Upper lobe of left lung (tissue), 6 donors: Measurements from ENCODE around the gene NUTM2F. TPM values are rescaled to one million over a fixed set of nuclear protein-coding genes. Genes with fewer than 3 reads are reported as not detected.
"Not testable (repeated sequence)": the region's sequence is repeated elsewhere in the genome, so short reads cannot be mapped to it uniquely, and the experiment has no call there.

Experiments
- ATAC-seq, 2 donors: fragments of 200-7000 bp; cut with Tn5 transposase; one replicate each; pipeline ENCODE4 v1.9.1; 2022; ENCODE audit warnings: mild to moderate bottlenecking in 2 of 2, moderate library complexity in 2 of 2; ENCODE audit not compliant: low FRiP score in 2 of 2
- DNase-seq, 2 donors: peaks; one replicate each; pipeline ENCODE4 v3.0.0-alpha.2; 2019 to 2020
- H3K27ac ChIP-seq, 4 donors: fragments of 200-600 bp; sonication (generic); one replicate each; pipeline ENCODE4 v1.5.1; 2016 to 2019
- H3K27me3 ChIP-seq, 4 donors: fragments of 200-600 bp; sonication (generic); one replicate each; pipeline ENCODE4 v1.5.1; 2017 to 2019
- H3K36me3 ChIP-seq, 4 donors: fragments of 200-600 bp; sonication (generic); one replicate each; pipeline ENCODE4 v1.5.1; 2016 to 2019
- H3K4me1 ChIP-seq, 4 donors: fragments of 200-600 bp; sonication (generic); one replicate each; pipeline ENCODE4 v1.5.1; 2018 to 2019
- H3K4me3 ChIP-seq, 4 donors: fragments of 200-600 bp; sonication (generic); one replicate each; pipeline ENCODE4 v1.5.1; 2017 to 2019; ENCODE audit warnings: mild to moderate bottlenecking in 2 of 4, moderate library complexity in 1 of 4
- H3K9me3 ChIP-seq, 4 donors: fragments of 200-600 bp; sonication (generic); one replicate each; pipeline ENCODE4 v1.5.1; 2018 to 2019
- WGBS, 2 donors: methylation state at CpG; one replicate each; pipeline ENCODE4 v1.1.5; 2017 to 2018; 5-methylcytosine and 5-hydroxymethylcytosine counted together
- total RNA-seq, 6 donors: library from RNA; depleted of rRNA in 4 of 6; stranded (reverse); fragments of >200 nt in 4 of 6; gene quantifications; one replicate each; pipeline versions ENCODE4 v1.1.0 to v1.2.1, GENCODE V29; 2016 to 2021
- donor health status: DM: no; HTN: no; CAD: no; lungs with moderate emphysema.
- donor health status: DM: no; HTN: yes; CAD: no; lungs with severe emphysema.

NUTM2F gene
- total RNA-seq, 6 donors from 2014 or later, result not detected

DNA sequence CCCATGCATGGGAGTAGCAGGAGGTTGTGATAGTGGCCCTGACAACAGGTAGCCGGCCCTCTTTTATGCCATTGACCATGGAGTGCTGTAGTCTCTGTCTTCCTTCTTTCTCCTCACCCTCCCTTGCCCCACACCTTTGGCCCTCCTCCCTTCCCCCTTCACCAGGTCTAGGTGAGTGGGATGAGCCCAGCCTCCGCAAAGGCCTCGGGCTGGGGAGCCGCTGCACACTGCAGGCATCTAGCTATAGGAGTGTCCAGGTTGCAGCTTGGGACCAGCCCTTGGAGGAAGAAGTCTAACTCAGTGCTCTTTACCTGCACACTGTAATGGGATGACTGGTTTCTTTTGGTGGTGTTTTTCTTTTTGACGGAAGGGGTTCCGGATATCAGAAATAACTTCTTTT, 12.3 kb upstream of the NUTM2F start:
- not testable (repeated sequence) for H3K4me1 ChIP-seq, H3K27me3 ChIP-seq, H3K27ac ChIP-seq, DNase-seq, H3K4me3 ChIP-seq, H3K9me3 ChIP-seq, H3K36me3 ChIP-seq
- peak in 1 of 2 donors; percentile 55 for ATAC-seq
- 78% methylated on average over 4 of the region's 6 CpGs; no CpG with 5 or more reads in 1 of the 2 donors for WGBS, 2 donors

DNA sequence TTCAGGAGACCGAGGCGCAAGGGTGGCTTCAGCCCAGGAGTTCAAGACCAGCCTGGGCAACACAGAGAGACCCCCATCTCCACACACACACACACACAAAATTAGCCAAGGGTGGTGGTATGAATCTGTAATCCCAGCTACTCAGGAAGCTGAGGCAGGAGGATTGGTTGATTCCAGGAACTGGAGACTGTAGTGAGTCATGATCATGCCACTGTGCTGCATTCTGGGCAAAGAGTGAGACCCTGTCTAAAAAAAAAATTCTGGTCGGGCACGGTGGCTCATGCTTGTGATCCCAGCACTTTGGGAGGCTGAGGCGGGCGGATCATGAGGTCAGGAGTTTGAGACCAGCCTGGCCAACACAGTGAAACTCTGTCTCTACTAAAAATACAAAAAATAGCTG, 11.2 kb upstream of the NUTM2F start:
- not testable (repeated sequence) for H3K27me3 ChIP-seq, ATAC-seq, DNase-seq, H3K4me1 ChIP-seq, H3K36me3 ChIP-seq, H3K27ac ChIP-seq, H3K4me3 ChIP-seq, H3K9me3 ChIP-seq
- WGBS, 2 donors, result 88 to 96% methylated on average over 6 of the region's 6 CpGs

- not testable (repeated sequence) for H3K27me3 ChIP-seq, H3K4me3 ChIP-seq, H3K27ac ChIP-seq, H3K4me1 ChIP-seq, DNase-seq, ATAC-seq, H3K36me3 ChIP-seq, H3K9me3 ChIP-seq
- 75 to 83% methylated on average over 7 of the region's 7 CpGs for WGBS, 2 donors
Observed at GRCh38 chr9:94338723-94339122, 10.3 kb upstream of the NUTM2F start.

GRCh38 chr9:94336445-94336844, 8.0 kb upstream of the NUTM2F start:
- not testable (repeated sequence) for H3K36me3 ChIP-seq, DNase-seq, H3K4me1 ChIP-seq, H3K27ac ChIP-seq, ATAC-seq, H3K4me3 ChIP-seq, H3K9me3 ChIP-seq, H3K27me3 ChIP-seq
- 90% methylated on average over 4 of the region's 4 CpGs for WGBS, 2 donors

GRCh38 chr9:94325583-94325982, 2.9 kb downstream of the NUTM2F start:
- H3K36me3 ChIP-seq, H3K27ac ChIP-seq, H3K4me1 ChIP-seq, H3K9me3 ChIP-seq, H3K4me3 ChIP-seq, H3K27me3 ChIP-seq, ATAC-seq: not testable (repeated sequence)
- DNase-seq, result peak in 1 of 2 donors; percentile 82
- 83% methylated on average over 15 of the region's 16 CpGs; no CpG with 5 or more reads in 1 of the 2 donors for WGBS, 2 donors

- WGBS, 2 donors, result 87 to 100% methylated on average over 1 to 13 of the region's 18 CpGs
- not testable (repeated sequence) for ATAC-seq, H3K27ac ChIP-seq, H3K4me1 ChIP-seq, H3K9me3 ChIP-seq, H3K36me3 ChIP-seq, H3K4me3 ChIP-seq, DNase-seq, H3K27me3 ChIP-seq
Observed at GRCh38 chr9:94323153-94323798, 5.2 kb downstream of the NUTM2F start.

DNA sequence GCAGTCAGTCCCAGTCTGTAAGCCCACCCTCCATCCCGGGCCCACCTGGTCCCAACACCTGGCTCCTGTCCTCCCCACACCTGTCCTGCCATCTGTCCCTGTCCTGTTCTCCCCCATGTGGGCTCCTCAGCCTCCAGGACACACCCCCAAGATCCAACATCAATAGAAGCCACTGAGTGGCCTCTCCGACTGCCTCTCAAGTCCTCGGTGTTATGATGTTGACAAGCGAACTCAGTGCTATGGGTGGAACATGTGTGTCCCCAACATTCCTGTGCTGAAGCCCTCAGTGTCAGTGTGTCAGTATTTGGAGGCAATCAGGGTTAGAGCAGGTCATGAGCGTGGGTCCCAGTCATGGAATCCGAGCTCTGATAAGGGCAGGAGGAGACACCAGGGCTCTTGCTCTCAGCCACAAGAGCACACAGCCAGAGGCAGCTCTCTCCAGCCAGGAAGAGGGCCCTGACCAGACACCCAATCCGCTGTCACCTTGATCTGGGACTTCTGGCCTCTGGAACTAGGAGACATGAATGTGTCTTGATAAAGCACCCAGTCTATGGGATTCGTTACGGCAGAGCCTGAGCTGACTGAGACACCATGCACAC, 6.0 kb downstream of the NUTM2F start:
- H3K9me3 ChIP-seq, H3K4me3 ChIP-seq, H3K36me3 ChIP-seq, H3K27ac ChIP-seq, ATAC-seq, DNase-seq, H3K4me1 ChIP-seq, H3K27me3 ChIP-seq: not testable (repeated sequence)
- WGBS, 2 donors, result 88% methylated on average over 3 of the region's 9 CpGs; no CpG with 5 or more reads in 1 of the 2 donors

DNA sequence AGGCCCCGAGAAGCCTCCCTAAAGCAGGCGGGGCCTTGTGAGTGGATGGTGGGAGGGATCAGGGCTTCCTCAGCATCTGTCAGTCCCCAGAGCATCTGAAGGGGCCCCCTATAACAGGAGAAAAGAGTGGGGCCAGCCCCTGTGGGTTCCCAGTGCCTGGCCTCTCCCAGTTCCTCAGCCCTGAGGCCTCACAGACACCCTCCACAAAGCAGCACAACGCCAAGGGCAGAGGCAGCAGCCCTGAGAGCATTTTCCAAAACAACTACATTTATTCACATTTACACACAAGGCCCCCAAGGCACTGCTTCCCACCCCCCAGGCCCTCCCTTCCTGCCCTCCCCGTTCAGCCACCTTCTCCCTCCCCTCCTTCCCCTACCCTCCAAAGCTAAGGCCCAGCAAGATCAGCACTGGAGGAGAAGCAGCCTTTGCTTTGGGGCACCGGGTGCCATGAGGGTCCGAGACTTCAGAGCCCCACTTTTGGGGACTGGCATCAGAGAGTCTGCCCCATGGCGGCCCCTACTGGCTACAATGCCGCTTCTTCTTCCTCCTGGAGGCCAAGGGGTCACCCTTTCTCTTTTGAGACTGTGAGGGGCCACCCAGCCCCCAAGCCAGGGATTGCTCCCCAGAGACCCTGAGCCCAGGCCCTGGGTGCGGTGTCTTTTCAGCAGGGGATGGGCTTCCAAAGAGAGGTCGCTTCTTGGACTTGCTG, 10.3 kb downstream of the NUTM2F start:
- no CpG with 5 or more reads among the region's 10 CpGs for WGBS, 2 donors
- not testable (repeated sequence) for H3K4me1 ChIP-seq, H3K36me3 ChIP-seq, DNase-seq, ATAC-seq, H3K9me3 ChIP-seq, H3K27ac ChIP-seq, H3K27me3 ChIP-seq, H3K4me3 ChIP-seq

DNA sequence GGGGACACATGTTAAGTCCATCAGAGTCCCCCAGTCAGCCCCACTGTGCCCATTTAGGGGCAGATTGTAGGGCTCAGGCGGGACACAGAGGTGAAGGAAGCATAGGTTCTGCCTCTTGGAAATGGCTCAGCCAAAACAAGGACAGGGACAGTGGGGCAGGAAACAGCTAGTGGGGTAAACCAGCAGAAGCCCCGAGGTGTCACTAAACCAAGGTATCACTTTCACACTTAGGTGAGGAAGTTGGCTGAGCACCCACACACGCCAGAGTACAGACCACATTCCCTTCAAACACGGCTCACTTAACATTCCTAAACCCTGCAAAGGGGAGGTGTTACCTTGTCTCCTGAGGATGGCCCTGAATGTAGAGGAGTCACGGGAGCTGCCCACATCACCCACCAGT, 12.2 kb downstream of the NUTM2F start:
- not testable (repeated sequence) for H3K27me3 ChIP-seq, H3K9me3 ChIP-seq, H3K36me3 ChIP-seq, H3K27ac ChIP-seq, H3K4me3 ChIP-seq, DNase-seq, ATAC-seq, H3K4me1 ChIP-seq
- WGBS, 2 donors, result no CpG with 5 or more reads among the region's 5 CpGs

- not testable (repeated sequence) for H3K27me3 ChIP-seq, H3K9me3 ChIP-seq, H3K27ac ChIP-seq, DNase-seq, H3K36me3 ChIP-seq, H3K4me1 ChIP-seq, H3K4me3 ChIP-seq
- ATAC-seq, result peak; percentile 45 to 59
- no CpG with 5 or more reads among the region's 15 CpGs for WGBS, 2 donors
Observed at GRCh38 chr9:94315034-94315984, 13.1 kb downstream of the NUTM2F start.
